GM12878 (cell line): ENCODE measurements around the gene TTLL4. TPM values are rescaled to one million over a fixed set of nuclear protein-coding genes. Genes with fewer than 3 reads are reported as not detected.

Source experiments
- ATAC-seq: fragments of 200-7000 bp; cut with Tn5 transposase; 3 replicates; pipeline ENCODE4 v1.9.1; 2020; ENCODE audit warnings: mild to moderate bottlenecking, moderate library complexity
- BruUV-seq: library from RNA; stranded (reverse); fragments of 400-500 nt; replicated peaks from 2 replicates; lab custom pipeline; 2021; lab: Mats Ljungman, UMichigan
- CTCF ChIA-PET: fragments of 300-600 bp; sonication (Branson Sonifier 250); formaldehyde crosslinking; extraction: SDS; loops from one replicate; lab custom pipeline; 2021; ENCODE audit warnings: inconsistent platforms; lab: Yijun Ruan, JAX
- POLR2A ChIA-PET: fragments of 350-600 bp; formaldehyde crosslinking; extraction: SDS; loops from one replicate; lab custom pipeline; 2021; ENCODE audit warnings: inconsistent platforms; lab: Charles Lee
- RAD21 ChIA-PET: fragments of 300-600 bp; sonication (Branson Sonifier 250); formaldehyde crosslinking; loops from one replicate; lab custom pipeline; 2023; ENCODE audit warnings: antibody characterized with exemption; ENCODE audit not compliant: unreplicated experiment; lab: Charles Lee
- SMC1A ChIA-PET: fragments of 300-600 bp; sonication (Branson Sonifier 250); formaldehyde crosslinking; loops from one replicate; lab custom pipeline; 2023; ENCODE audit not compliant: unreplicated experiment, uncharacterized antibody; lab: Charles Lee
- DNase-seq: peaks from one replicate; pipeline ENCODE4 v3.0.0-alpha.2; 2011; ENCODE audit warnings: low read depth, low spot score
- FAIRE-seq: peaks from 3 replicates; lab custom pipeline; 2011; peaks lifted over from hg19 to GRCh38; lab: Jason Lieb, UNC
- H2AFZ ChIP-seq: 2 replicates; pipeline ENCODE4 v1.6.0; 2011; ENCODE audit warnings: low read depth, low read length, control low read depth; ENCODE audit not compliant: control insufficient read depth
- H3K27ac ChIP-seq: 2 replicates; pipeline ENCODE4 v1.5.1; 2011; ENCODE audit warnings: control low read depth; ENCODE audit not compliant: control insufficient read depth, insufficient read depth
- H3K27me3 ChIP-seq, 2 experiments: replicated peaks in 1 of 2; 2 replicates each; pipeline versions ENCODE4 v1.6.0 to v1.6.1; 2011; ENCODE audit warnings: low read length in 1 of 2; ENCODE audit not compliant: control insufficient read depth in 2 of 2, insufficient read depth in 2 of 2
- H3K36me3 ChIP-seq, 2 experiments: 2 replicates each; pipeline ENCODE4 v1.5.1; 2011; ENCODE audit warnings: low read length in 1 of 2; ENCODE audit not compliant: control insufficient read depth in 2 of 2, insufficient read depth in 2 of 2
- H3K4me1 ChIP-seq: 2 replicates; pipeline ENCODE4 v1.6.1; 2011; ENCODE audit warnings: mild to moderate bottlenecking, low read length, moderate library complexity, mixed read lengths; ENCODE audit not compliant: control insufficient read depth, insufficient read depth
- H3K4me2 ChIP-seq: 2 replicates; pipeline ENCODE4 v1.6.0; 2011; ENCODE audit warnings: control low read depth; ENCODE audit not compliant: control insufficient read depth, insufficient read depth
- H3K4me3 ChIP-seq: fragments of 200-600 bp; sonication (generic); 2 replicates; pipeline ENCODE4 v1.5.1; 2016
- H3K79me2 ChIP-seq: 2 replicates; pipeline ENCODE4 v1.6.0; 2011; ENCODE audit warnings: low read length; ENCODE audit not compliant: control insufficient read depth, insufficient read depth
- H3K9ac ChIP-seq: 2 replicates; pipeline ENCODE4 v1.8.0; 2011; ENCODE audit warnings: low read length, control low read depth, mixed read lengths; ENCODE audit not compliant: control insufficient read depth, insufficient read depth
- H3K9me3 ChIP-seq: replicated peaks from 3 replicates; pipeline ENCODE4 v1.5.1; 2011; ENCODE audit warnings: mild to moderate bottlenecking, low read length; ENCODE audit not compliant: control insufficient read depth, insufficient read depth
- H4K20me1 ChIP-seq: 2 replicates; pipeline ENCODE4 v1.6.0; 2011; ENCODE audit not compliant: control insufficient read depth, insufficient read depth
- CHD1 ChIP-seq: IDR thresholded peaks from 2 replicates; pipeline ENCODE4 v1.6.1; 2012; ENCODE audit warnings: low read depth, low read length, improper control_type of control experiment
- LARP7 ChIP-seq: fragments of 450-650 bp; IDR thresholded peaks from 2 replicates; pipeline ENCODE4 v1.6.1; 2017; ENCODE audit warnings: mild to moderate bottlenecking
- NR2C2 ChIP-seq: IDR thresholded peaks from 2 replicates; pipeline ENCODE4 v1.6.1; 2011; ENCODE audit warnings: borderline replicate concordance, low read depth; ENCODE audit not compliant: control insufficient read depth, insufficient read length
- RAD51 ChIP-seq: fragments of 450-650 bp; IDR thresholded peaks from 2 replicates; pipeline ENCODE4 v1.6.1; 2016; ENCODE audit warnings: moderate library complexity, mild to moderate bottlenecking, inconsistent platforms
- TCF3 ChIP-seq: IDR thresholded peaks from 2 replicates; pipeline ENCODE4 v1.6.1; 2012; ENCODE audit warnings: low read depth, mild to moderate bottlenecking, low read length, borderline replicate concordance; ENCODE audit not compliant: insufficient read depth
- WGBS: methylation state at CpG from one replicate; pipeline ENCODE4 v1.1.6; 2016; ENCODE audit warnings: low lambda C conversion rate; ENCODE audit not compliant: insufficient replicate concordance, insufficient coverage; ENCODE audit errors: missing lambda C conversion rate; 5-methylcytosine and 5-hydroxymethylcytosine counted together
- in situ Hi-C: fragments of 300-500 bp; cut with MboI; formaldehyde crosslinking; loops from 9 replicates; pipeline ENCODE4 v1.14.3; 2018; ENCODE audit warnings: mixed read lengths
- intact Hi-C: fragments of 100-400 bp; cut with micrococcal nuclease; formaldehyde crosslinking; loops from one replicate; pipeline ENCODE4 v1.14.2; 2022; ENCODE audit not compliant: unreplicated experiment
- polyA plus RNA-seq, 11 experiments: library from polyadenylated mRNA; depleted of rRNA in 4 of 11; unstranded in 6 of 11; stranded (reverse) in 5 of 11; fragments of >200 nt; fragmentation: Nextera tagmentation in 4 of 11; fragmentation: Illumina TruSeq in 1 of 11; extraction: Ambion mirVana in 4 of 11; extraction: Trizol in 1 of 11; gene quantifications; 1 replicate in 1 of 11; 2 replicates in 10 of 11; pipeline versions ENCODE4 v1.2.1 to v1.2.3, GENCODE V29; 2011 to 2016; ENCODE audit warnings: inconsistent platforms in 2 of 11, missing spikeins in 2 of 11, low read depth in 1 of 11
- total RNA-seq, 4 experiments: library from RNA; depleted of rRNA in 3 of 4; stranded (reverse); fragments of >200 nt in 3 of 4; fragmentation: Illumina TruSeq in 1 of 4; extraction: Trizol in 1 of 4; gene quantifications; 2 replicates each; pipeline versions ENCODE4 v1.2.1 to v1.2.3, GENCODE V29; 2013 to 2021

TTLL4 gene
- total and polyA plus RNA-seq, 10 of the 15 experiments (the other 5 are each of a cell fraction or from before 2014, with no cell fraction given) = 16.6 to 63.1 (median 32.9) TPM

- TF ChIP-seq TCF3 (no peak), CHD1 (no peak), LARP7 (no peak), RAD51 (no peak), NR2C2 (no peak)
These were observed 44.1 kb downstream of the TTLL4 start (continued) for GRCh38 chr2:218754781-218755180.

GRCh38 chr2:218755198-218755566, 44.5 kb downstream of the TTLL4 start:
- Histone ChIP-seq H2AFZ (no peak overlapping the region), H3K9me3 (no peaks in the 10 kb centered on the region), H3K4me1 (no peaks in the 10 kb centered on the region), H3K79me2 (no peaks in the 10 kb centered on the region), H3K36me3 (peaks cover 22 to 31% of the 10 kb centered on the region in 2 experiments), H4K20me1 (no peaks in the 10 kb centered on the region), H3K27me3 (no peaks in the 10 kb centered on the region), H3K4me2 (no peak overlapping the region), H3K27ac (no peak overlapping the region), H3K4me3 (no peak overlapping the region), H3K9ac (no peak overlapping the region)
- ChIA-PET SMC1A (no interaction called here), RAD21 (no interaction called here), CTCF (no interaction called here), POLR2A (interaction anchor here (1.0 kb wide), 1 partner anchor 97 kb away, joined by 4 read pairs; no protein-coding TSS in a partner anchor)
- FAIRE-seq = no peak
- no TSS peak for BruUV-seq
- no peak for TF ChIP-seq RAD51
- no peak for ATAC-seq
- WGBS = 97% methylated on average over 3 of the region's 3 CpGs
- in situ Hi-C loops (no loop called here), intact Hi-C loops (no loop called here)
- DNase-seq = no peak
